CD4-positive, alpha-beta T cell treated with Interleukin-17A for 4 hours (primary cell): Measurements from ENCODE around the gene LTK.

Source experiments
- DNase-seq: peaks from one replicate; pipeline ENCODE4 v3.0.0-alpha.2; 2020; ENCODE audit warnings: mixed read lengths

The LTK gene

GRCh38 chr15:41523097-41523496 is 9.5 kb upstream of the LTK start:
- DNase-seq: no peak

- DNase-seq: no peak
These were observed 8.0 kb upstream of the LTK start for GRCh38 chr15:41521614-41522013.

GRCh38 chr15:41520636-41521035 is 7.0 kb upstream of the LTK start:
- DNase-seq: no peak

- no peak for DNase-seq
These were observed 4.3 kb upstream of the LTK start for GRCh38 chr15:41517895-41518449.

DNA sequence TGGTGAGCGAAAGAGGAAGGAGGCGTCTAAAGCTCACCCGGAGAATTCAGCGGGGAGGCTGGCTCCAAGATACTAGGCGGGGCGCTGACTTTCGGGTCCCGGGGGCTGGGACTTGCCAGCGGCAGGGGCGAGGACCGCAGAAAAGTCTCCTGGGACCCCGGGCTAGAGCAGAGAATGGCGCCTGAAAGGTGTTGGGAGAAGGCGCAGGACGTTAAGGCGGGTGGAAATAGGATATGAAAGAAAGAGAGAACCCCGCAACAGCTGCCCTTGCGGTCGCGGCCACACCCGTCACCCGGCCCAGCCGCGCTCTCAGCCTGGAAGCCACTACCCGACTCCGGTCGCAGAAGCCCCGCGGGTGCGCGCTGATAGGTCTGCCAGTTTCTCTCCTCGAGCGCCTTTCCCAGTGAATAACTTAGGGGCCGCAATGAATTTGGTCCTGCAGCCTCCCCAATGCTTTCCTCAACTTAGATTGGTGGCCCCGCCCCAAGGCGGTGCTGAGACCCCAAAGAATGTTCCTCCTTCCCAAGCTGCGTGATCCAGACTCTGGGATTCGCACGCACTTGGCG is 604 bp downstream of the LTK start:
- DNase-seq: peak; percentile 49

DNA sequence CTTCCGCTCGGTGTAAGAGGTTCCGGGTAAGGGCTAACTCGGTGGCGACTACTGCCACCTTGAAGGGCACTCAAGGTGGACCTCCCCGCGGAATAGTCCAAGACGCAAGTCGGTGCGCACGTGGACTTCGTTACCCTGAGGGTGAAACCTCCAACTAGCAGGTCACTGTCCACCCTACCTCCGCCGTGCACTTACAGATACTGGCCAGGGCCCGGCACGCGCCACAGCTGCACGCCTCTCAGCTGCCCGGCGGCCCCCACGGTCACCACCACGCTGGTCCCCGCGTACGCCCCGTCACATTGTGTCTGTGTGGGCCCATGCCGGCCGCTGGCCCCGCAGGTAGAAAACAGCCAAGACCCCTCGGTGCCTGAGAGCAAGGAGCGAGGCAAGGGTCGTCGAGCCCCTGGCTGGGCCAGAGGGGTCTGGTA is 1.1 kb downstream of the LTK start:
- no peak for DNase-seq

DNA sequence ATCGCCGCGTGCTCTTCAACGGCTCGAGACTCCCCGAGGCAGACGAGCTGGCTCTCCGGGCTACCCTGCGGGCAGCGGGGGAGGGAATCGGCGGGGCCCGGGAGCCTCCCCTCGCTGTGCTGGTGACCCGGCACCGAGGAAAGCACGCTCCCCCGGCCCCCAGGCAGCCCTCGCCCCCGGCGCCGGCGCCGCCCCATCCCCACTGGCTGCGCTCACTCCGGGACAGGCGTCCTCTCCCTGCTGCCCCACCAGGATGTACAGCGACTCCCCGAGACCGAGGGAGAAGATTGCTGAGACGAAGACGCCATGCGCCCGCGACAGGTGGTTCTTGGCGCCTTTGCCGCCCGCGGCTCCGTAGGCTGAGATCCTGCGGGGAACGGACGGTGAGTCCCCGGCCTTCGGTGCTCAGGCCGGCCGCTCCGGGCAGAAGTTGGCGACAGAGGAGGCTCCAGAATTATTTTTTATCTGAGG is 1.7 kb downstream of the LTK start:
- DNase-seq: peak; percentile 39

- DNase-seq: no peak
These were observed 2.2 kb downstream of the LTK start for GRCh38 chr15:41511331-41511898.

DNA sequence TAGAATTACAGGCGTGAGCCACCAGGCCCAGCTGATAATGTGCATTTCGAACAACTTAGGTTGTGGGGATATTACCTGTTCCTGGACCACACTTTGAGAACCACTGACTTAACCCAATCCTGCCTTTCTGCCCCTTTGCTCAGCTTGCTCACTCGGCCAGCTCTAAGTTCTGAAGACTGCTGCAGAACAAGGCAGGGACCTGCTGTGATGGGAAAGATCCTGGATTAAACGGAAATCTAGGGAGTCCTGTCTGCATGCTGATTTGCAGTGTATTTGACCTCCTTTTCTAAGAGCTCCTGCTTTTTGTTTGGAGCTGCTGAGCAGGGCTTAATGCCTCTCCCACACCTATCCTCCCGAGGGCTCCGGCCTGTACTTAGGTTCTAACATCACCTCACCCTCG is 2.9 kb downstream of the LTK start:
- no peak for DNase-seq

GRCh38 chr15:41507820-41508290 is 5.8 kb downstream of the LTK start:
- DNase-seq: no peak

DNA sequence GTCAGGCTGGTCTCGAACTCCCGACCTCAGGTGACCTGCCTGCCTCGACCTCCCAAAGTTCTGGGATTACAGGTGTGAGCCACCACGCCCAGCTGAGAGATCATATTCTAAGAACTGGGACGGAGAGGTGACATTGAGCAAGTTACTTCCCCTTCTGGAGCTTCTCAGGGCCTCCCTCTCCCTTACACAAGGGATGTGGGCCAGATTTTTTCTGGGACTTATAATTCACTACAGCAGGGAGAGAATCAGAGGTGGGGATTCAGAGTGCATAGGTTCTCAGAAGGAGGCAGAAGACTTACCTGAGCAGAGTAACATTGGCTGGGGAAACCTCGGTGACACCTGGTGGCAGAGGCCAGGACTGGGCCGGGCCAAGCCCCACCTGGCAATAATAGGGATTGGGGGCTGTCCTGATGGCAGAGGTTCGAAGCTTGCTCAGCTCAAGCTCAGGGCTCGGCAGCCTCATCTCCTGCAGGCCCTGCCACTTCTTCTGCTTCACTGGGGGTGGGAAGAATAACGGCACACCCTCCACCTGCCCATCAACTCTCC is 6.8 kb downstream of the LTK start:
- peak; percentile 31 for DNase-seq

DNA sequence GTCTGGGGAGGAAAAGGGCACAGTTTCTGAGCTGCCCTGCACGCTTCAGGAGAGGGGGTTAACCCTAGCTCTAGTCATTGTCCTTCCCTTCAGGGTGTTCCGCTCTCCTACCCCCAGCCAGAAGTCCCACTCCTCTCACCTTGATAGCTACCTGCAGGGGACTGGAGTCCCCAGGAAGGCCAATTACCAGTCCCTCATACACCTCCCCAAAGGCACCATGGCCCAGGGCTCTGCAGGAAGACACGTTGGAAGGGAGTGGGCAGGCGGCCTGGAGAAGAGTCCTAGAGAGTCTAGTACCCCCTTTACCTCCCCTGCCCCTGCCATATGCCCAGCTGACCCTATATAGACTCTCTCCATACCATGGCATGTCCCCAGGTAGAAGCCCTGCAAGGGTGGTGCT is 7.9 kb downstream of the LTK start:
- DNase-seq: no peak

- no peak for DNase-seq
These were observed 8.7 kb downstream of the LTK start for GRCh38 chr15:41504751-41505492.

- DNase-seq: no peak
These were observed 10.0 kb downstream of the LTK start for GRCh38 chr15:41503669-41504010.

GRCh38 chr15:41502795-41503668 is 10.6 kb downstream of the LTK start:
- peak; percentile 16 for DNase-seq

GRCh38 chr15:41501931-41502794 is 11.5 kb downstream of the LTK start:
- peak; percentile 64 for DNase-seq

GRCh38 chr15:41501191-41501917 is 12.3 kb downstream of the LTK start:
- peak; percentile 55 for DNase-seq

DNA sequence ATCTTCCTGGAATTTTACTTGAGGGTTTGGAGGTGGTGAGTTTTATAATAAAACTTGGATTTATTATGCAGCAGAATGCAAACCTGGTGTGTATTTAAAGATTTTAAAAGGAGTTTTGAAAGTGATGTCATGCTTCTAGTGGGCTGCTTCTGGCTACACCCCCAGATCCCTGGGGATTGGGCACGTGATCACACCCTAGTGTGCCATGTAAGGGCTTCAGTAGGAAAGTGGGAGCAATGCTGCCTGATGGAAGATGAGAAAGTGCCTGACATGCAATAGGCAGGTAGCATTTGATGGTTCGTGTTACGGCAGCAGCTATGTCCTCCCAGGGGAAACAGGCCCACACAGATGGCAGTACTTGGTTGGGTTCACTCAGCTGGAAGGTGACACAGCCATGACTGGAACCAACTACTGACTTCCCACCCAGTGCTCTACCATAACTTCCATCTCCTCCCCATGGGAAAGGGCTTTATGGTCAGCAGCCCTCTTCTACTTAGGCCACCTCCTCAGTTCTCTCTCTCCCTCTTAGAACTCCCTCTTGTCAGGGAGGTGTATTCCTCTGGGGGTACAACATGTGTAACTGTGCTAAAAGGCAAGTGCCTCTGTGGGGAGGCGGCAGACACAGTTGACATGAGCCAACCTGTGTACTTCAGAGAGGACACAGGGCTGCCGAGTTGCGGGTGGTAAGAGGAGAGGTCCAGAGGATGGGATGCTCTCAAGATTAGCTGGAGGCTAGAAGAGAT is 14.3 kb downstream of the LTK start:
- no peak for DNase-seq

- DNase-seq: no peak
These were observed 15.0 kb downstream of the LTK start for GRCh38 chr15:41498657-41499056.
